ENCODE results near the gene PRKD2.

PRKD2 gene

DNA sequence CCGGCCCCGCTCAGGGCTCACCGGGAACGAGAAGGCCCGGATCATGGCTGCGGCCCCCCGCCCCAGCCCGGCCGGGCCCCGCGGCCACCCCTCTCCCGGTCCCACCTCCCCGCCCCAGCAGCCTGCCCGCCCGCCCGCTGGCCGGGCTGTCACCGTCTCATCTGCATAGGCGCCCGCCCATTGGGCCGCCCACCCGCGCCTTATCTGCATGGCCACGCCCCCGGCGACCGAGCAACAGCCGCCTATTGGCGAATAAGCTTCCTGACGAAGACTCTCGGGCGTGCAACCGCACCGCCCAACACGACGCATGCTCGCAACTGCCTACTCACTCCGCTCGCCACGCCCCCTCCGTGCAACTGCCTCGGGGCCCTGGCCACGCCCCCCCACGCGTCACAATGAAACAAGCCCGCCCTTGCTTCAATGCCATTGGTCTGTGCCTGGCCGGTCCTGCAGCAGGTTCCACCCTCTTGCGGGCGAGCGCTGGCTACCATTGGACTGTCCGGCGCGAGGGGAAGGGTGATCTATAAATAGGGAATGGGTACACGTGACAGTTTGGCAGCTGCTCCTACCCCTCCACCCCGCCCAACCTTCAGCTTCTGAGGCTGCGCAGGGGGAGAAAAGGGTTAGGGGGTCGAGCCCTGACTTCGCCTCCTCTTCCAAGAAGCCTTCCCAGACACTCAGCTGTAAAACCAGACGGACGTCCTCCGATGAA lies 55.7 kb downstream of the PRKD2 start, which contains the start of gene DACT3:
DACT3 (minus strand) TSS at position 163 of the 712 bp plus-strand sequence; CDS start at position 45, 118 bp downstream.
- DNase-seq (ENCODE audit: low spot score): peak; percentile 100

DNA sequence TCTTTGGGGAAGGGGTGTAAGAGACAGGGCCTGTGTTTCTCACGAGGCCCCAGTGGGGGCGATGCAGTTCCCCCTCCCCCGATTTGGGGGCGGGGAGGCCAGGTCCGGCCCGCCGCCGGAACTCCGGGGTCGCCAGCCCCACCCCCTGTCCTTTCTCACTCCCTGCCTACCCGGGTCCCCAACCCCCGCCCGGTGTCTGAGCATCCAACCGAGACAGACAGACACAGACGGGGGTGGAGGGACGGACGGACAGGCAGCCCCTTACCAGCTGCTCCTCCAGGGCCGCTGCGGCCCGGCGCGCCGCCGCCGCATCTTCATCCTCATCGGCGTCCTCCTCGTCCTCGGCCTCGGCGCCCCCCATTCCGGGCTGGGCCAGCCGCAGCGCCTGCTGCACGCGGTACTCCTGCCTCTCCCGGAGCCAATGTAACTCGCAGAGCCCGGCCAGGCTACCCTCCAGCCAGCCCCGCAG lies 56.3 kb downstream of the PRKD2 start:
- peak; percentile 39 for DNase-seq (ENCODE audit: low spot score)

DNA sequence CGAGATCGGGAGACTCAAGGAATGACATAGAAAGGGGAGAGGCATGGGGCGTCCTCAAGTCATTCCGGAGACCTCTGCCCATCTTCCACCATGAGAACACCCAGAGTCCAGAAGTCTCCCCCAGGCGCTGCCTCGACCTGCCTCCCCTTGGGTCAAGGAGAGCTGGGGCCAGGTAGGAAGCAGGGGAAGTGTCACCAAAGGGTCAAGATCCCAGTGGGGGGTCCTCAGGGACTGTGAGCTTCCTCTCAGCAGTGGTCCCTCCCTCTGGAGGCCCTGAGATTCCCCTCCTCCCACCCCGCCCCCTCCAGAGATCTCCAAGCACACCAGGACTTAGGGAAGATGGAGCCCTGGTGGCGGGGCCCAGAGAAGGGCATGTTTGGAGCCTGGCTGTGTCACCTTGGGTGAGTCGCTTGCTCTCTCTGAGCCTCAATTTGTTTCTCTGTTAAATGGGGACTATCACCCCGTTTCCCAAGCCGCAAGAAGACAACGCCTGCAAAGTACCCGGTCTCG lies 56.9 kb downstream of the PRKD2 start:
- DNase-seq (ENCODE audit: low spot score): peak; percentile 54

- peak; percentile 62 for DNase-seq (ENCODE audit: low spot score)
Measured at GRCh38 chr19:46659151-46660007, 57.5 kb downstream of the PRKD2 start.

DNA sequence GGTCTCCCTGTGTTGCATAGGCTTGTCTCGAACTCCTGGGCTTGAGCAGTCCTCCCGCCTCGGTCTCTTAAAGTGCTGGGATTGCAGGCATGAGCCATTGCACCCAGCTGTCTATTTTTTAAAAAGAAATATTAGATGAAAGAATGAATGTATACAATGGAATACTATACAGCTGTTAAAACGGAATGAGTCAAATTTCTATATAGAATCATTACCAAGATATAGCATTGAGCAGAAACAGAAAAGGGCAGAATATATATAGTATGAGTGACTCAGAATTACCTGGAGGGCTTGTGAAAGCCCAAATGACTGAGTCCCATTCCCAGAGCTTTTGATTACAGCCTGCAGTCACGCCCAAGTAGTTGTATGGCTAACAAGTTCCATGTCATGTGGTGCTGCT lies 60.4 kb downstream of the PRKD2 start:
- DNase-seq (ENCODE audit: low spot score): no peak

DNA sequence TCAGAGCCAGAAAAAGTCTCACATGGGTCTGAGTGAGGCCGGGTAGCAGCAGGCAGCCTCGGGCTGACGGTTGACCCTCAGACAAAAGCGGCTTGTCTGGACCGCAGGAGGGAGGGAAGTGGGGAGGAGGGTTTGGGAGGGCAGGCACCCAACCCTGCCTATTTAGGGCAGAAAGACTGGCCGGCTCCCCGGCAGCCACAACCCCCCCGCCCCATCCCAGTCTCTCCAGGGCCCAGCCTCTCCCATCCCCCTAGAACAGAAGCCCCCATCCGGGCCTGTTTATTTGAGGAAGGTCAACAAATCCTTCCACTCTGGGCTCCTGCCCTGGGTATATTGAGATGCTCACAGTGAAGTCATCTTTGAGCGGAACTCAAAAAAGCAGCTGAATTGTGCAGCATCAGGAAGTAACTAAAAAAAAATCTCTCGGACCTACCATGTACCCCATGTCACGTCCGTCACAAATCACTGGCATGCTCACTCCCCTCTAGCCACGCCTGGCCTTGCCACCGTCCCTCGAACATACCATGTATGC lies 62.2 kb downstream of the PRKD2 start:
- DNase-seq (ENCODE audit: low spot score): peak; percentile 94

- no peak for DNase-seq (ENCODE audit: low spot score)
Measured at GRCh38 chr19:46650445-46650844, 66.5 kb downstream of the PRKD2 start.

- no peak for DNase-seq (ENCODE audit: low spot score)
Measured at GRCh38 chr19:46648961-46649960, 67.7 kb downstream of the PRKD2 start.

GRCh38 chr19:46648060-46648960 lies 68.6 kb downstream of the PRKD2 start:
- DNase-seq (ENCODE audit: low spot score): no peak

- no peak for DNase-seq (ENCODE audit: low spot score)
Measured at GRCh38 chr19:46646402-46646801, 70.5 kb downstream of the PRKD2 start.

DNA sequence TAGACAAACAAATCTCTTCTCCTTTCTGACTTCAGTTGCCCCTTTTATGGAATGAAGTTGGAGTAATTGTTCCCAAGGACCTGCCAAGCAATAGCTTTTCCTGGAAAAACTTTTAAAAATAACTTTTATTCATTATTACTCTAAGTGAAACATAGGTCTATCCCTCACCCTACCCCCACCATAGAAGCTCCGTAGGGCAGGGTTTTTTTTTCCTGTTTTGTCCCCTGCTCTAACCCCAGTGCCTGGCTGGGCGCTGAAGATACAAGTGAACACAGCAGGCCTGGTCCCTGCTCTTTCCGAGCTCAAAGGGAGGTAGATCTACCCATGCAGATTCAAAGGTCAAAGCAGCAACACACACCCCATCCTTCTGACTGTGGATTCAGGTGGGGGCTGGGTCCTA lies 72.2 kb downstream of the PRKD2 start:
- no peak for DNase-seq (ENCODE audit: low spot score)

DNA sequence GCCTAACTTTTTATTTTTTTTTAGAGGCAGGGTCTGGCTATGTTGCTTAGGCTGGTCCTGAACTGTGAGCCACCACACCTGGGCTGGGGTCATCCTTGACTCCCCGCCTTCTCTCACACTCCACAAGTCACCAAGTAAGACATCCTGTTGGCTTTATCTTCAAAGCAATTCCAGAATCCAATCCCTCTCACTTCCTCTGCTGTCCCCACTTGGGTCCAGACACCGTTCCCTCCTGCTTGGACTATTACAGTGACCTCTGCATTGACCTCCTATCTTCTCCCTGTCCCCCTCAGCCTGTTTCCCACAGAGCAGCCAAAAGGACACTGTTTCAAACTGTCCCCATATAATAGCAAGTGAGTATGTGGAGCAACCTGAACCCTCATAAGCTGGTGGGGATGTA lies 76.3 kb downstream of the PRKD2 start:
- DNase-seq (ENCODE audit: low spot score): no peak

DNA sequence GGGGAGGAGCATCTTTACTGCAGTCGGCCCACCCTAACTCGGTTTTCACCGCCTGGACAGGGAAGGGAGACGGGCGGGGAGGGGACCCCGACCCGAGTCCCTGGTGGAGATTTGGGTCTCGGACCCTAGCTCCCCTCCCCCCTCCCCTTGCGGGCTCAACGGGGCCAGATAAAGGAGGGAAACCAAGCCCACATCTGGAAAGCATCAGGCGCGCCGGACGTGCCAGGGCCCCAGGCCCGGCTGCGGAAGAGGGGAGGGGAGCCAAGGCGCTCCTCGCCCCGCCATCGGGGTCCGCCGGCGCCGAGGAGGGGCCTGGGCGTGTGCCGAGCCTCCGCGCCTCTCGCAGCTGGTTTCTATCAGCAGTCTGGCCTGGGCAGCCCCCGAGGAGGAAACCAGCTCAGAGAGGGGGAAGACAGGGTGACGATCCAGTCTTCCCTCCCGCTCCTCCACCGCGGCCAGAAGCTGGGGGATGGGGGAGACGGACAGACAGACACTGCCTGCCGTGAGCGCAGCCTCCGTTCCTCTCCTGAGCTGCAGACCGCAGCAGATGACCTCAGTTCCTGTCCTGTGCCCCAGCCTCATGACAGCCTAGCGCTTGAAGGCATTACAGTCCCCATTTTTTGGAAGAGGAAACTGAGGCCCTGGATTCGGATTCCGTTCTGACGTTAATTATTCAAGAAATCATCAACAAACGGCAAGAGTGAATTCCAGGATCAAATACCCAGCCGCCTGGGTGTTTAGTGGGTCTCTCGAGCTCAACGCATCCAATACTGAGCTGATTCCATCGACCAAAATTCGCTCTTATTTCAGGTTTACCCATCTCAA lies 77.3 kb downstream of the PRKD2 start:
- DNase-seq (ENCODE audit: low spot score): no peak

- DNase-seq (ENCODE audit: low spot score): no peak
Measured at GRCh38 chr19:46637224-46637623, 79.7 kb downstream of the PRKD2 start.

DNA sequence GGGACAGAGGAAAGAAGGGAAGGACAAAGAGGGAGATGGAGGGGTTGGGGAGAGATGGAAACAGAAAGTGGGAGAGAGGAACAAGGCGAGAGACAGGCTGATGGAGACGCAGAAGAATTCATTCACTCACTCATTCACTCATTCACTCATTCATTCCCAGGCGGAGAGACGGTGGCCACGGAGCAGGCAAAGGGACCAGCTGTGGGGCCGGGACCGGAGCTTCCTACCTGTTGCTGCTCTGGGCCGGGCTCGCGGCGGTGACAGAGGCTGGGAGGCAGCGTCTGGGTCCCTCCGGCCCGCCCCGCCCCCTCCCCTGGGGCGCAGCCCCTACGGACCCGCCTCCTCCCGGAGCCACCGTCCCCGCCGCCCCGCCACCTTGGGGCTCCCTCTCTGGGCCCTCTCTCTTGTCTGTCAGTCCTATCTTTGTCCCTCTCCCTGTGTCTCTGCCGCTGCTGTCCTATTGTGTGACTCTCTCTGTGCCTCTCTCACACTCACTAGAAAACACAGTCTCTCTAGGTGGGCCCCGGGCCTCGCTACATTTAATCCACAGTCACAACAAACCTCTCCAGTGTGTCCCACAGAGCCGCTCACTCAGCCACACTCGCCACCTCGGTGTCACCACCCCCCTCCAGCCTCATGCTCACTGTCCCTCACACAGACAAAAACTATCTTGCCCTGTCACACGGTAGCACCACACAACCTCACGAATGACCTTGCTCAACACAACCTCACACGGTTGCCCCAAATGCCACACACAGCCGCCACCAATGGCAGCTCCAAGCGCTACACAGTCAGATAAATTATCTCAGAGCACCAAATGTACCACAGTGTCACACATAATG lies 80.8 kb downstream of the PRKD2 start, which contains the start of gene GNG8:
GNG8 (minus strand) TSS at position 283 of the 842 bp plus-strand sequence. CDS start 1,520 bp downstream, outside the sequence.
- DNase-seq (ENCODE audit: low spot score): no peak

- DNase-seq (ENCODE audit: low spot score): no peak
Measured at GRCh38 chr19:46634656-46635218, 82.2 kb downstream of the PRKD2 start.

- peak; percentile 77 for DNase-seq (ENCODE audit: low spot score)
Measured at GRCh38 chr19:46634045-46634655, 82.8 kb downstream of the PRKD2 start.

All from globus pallidus (tissue), 1 donor.